T-cell (primary cell): ENCODE data around the gene CEBPZ. TPM values are rescaled to one million over a fixed set of nuclear protein-coding genes. Genes with fewer than 3 reads are reported as not detected.

ENCODE experiments used
- ATAC-seq, 4 experiments: fragments of 200-7000 bp in 3 of 4; fragments of 150-1000 bp in 1 of 4; cut with Tn5 transposase; replicated peaks in 1 of 4; 1 replicate in 3 of 4; 2 replicates in 1 of 4; pipeline ENCODE4 v1.10.0; 2021; ENCODE audit warnings: moderate library complexity in 3 of 4, mild to moderate bottlenecking in 2 of 4, moderate number of reproducible peaks in 1 of 4
- CTCF ChIA-PET, 2 donors: fragments of 300-600 bp; sonication (Branson Sonifier 250); formaldehyde crosslinking; loops; one replicate each; lab custom pipeline; 2022; ENCODE audit warnings: antibody characterized with exemption in 2 of 2; lab: Charles Lee
- POLR2A ChIA-PET, 2 donors: fragments of 300-600 bp; sonication (Branson Sonifier 250); formaldehyde crosslinking; loops; one replicate each; lab custom pipeline; 2022; ENCODE audit warnings: antibody characterized with exemption in 2 of 2; lab: Charles Lee
- DNase-seq, 35 experiments: peaks; one replicate each; pipeline versions ENCODE4 v3.0.0 to v3.0.0-alpha.2; 2013 to 2023
- H3K27ac ChIP-seq: one replicate; pipeline ENCODE4 v1.5.1; 2013; ENCODE audit warnings: low read length
- H3K27me3 ChIP-seq, 2 experiments: replicated peaks in 1 of 2; 1 replicate in 1 of 2; 2 replicates in 1 of 2; pipeline versions ENCODE4 v1.6.1 to v1.7.0; 2013; ENCODE audit warnings: low read length in 1 of 2, mixed read lengths in 1 of 2; ENCODE audit not compliant: control insufficient read depth in 2 of 2, insufficient read depth in 2 of 2; ENCODE audit errors: extremely low read depth in 1 of 2
- H3K36me3 ChIP-seq, 2 donors: 1 replicate in 1 of 2; 2 replicates in 1 of 2; pipeline versions ENCODE4 v1.6.1 to v1.7.0; 2013; ENCODE audit warnings: low read length in 1 of 2; ENCODE audit not compliant: control insufficient read depth in 2 of 2, insufficient read depth in 1 of 2; ENCODE audit errors: extremely low read depth in 1 of 2
- H3K4me1 ChIP-seq, 2 experiments: 1 replicate in 1 of 2; 2 replicates in 1 of 2; pipeline versions ENCODE4 v1.6.1 to v1.7.0; 2013; ENCODE audit warnings: low read length in 2 of 2, mixed read lengths in 1 of 2; ENCODE audit not compliant: insufficient read depth in 2 of 2, control insufficient read depth in 1 of 2; ENCODE audit errors: extremely low read depth in 1 of 2
- H3K4me3 ChIP-seq, 2 donors: 1 replicate in 1 of 2; 2 replicates in 1 of 2; pipeline versions ENCODE4 v1.5.1 to v1.7.0; 2013; ENCODE audit warnings: mild to moderate bottlenecking in 2 of 2, low read length in 1 of 2, moderate library complexity in 1 of 2; ENCODE audit not compliant: control insufficient read depth in 1 of 2; ENCODE audit errors: extremely low read depth in 1 of 2
- H3K9me3 ChIP-seq: 2 replicates; pipeline ENCODE4 v1.7.0; 2013
- H3K27ac Mint-ChIP-seq, 2 donors: one replicate each; pipeline ENCODE4 v1.8.0; 2020 to 2021; ENCODE audit warnings: mild to moderate bottlenecking in 2 of 2, mixed read lengths in 2 of 2
- H3K27me3 Mint-ChIP-seq, 2 donors: one replicate each; pipeline ENCODE4 v1.8.0; 2021 to 2022; ENCODE audit warnings: mixed read lengths in 2 of 2
- H3K36me3 Mint-ChIP-seq: one replicate; pipeline ENCODE4 v1.8.0; 2021; ENCODE audit warnings: mixed read lengths
- H3K4me1 Mint-ChIP-seq, 3 donors: one replicate each; pipeline ENCODE4 v1.8.0; 2020 to 2022; ENCODE audit warnings: mixed read lengths in 3 of 3, mild to moderate bottlenecking in 1 of 3
- H3K4me3 Mint-ChIP-seq, 3 donors: one replicate each; pipeline ENCODE4 v1.8.0; 2020 to 2022; ENCODE audit warnings: mild to moderate bottlenecking in 3 of 3, mixed read lengths in 3 of 3, moderate library complexity in 3 of 3
- H3K9me3 Mint-ChIP-seq, 3 donors: one replicate each; pipeline ENCODE4 v1.8.0; 2020 to 2022; ENCODE audit warnings: mixed read lengths in 3 of 3
- WGBS: methylation state at CpG from one replicate; pipeline ENCODE4 v1.1.5; 2013; ENCODE audit warnings: missing lambda C conversion rate; ENCODE audit not compliant: insufficient coverage; 5-methylcytosine and 5-hydroxymethylcytosine counted together
- total RNA-seq, 35 experiments: library from RNA in 6 of 35; stranded (reverse) in 6 of 35; fragments of 120-200 nt in 1 of 35; gene quantifications; one replicate each; pipeline versions ENCODE4 v1.2.1 to v1.2.4 and lab custom pipeline; 2013 to 2026

The CEBPZ gene
- total RNA-seq, 5 donors from 2014 or later (not counting 1 experiment from before 2014, with no cell fraction given): 50.6 to 61.5 (median 58.1) TPM

DNA sequence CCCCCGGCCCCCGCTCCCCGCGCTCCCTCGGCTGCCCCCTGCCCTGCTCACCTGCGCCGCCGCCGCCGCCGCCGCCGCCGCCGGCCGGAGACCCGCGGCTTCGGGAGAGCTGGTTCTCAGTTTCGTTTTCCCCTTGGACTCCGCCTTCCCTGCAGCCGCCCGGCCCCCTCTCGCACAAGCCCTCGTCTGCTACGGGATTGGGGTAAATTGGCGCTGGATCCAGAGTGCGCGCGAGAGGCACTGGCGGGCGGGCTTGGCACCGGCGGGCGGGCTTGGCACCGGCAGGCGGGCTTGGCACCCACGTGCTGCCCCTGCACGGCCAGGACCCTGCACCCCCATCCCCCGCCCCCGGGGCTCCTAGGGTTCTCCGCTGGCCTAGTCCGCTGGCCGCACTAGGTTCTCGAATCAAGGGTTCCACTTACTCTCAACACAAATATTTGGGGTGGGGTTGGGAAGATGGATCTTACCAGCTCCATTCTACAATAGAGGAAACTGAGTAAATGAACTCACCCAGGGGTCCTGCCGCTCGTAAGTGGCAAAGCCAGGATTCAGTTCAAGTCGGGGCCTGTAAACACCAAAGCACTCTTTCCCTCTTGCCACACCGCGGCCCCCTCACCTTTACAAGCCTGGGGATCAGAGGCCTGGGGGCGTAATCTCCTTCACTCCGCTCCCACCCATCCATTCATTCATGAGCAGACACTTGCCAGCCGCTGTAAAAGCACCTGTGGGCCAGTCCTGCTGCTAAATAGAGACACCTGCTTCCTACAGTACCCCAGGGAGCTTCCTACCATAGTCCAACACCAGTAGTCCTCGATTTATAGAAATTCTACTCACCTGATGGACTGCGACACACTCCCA lies 74.3 kb downstream of the CEBPZ start, which contains the start of gene EIF2AK2:
Gene EIF2AK2 (minus strand): TSS at position 124 of the 858 bp plus-strand sequence. CDS start 9,174 bp downstream, outside the sequence.
- Mint-ChIP-seq H3K9me3 (peaks cover 0 to 3% (median 2%) of the 10 kb centered on the region in 3 donors), H3K27me3 (no peaks in the 10 kb centered on the region), H3K4me3 (peak within 1 kb of the TSS; percentile 88 to 95 (median 93)), H3K4me1 (peaks cover 48 to 67% (median 52%) of the 10 kb centered on the region in 3 donors), H3K27ac (peak within 1 kb of the TSS; percentile 91 to 93), H3K36me3 (peaks cover 20% of the 10 kb centered on the region)
- ATAC-seq (peak; percentile 92 to 98 (median 94)), DNase-seq (peak; percentile 63 to 88 (median 80))
- ChIA-PET POLR2A (interaction anchor here (0.5 to 0.7 kb wide), 7 partner anchors 12 to 1594 kb away, joined by 3 to 5 read pairs (median 3); no protein-coding TSS in a partner anchor), CTCF (interaction anchor here (0.6 to 1.5 kb wide), 3 partner anchors 11 to 118 kb away, joined by 3 to 4 read pairs (median 4); no protein-coding TSS in a partner anchor)
- Histone ChIP-seq H3K4me3 (peak within 1 kb of the TSS; percentile 78 to 94), H3K27ac (peak within 1 kb of the TSS; percentile 69), H3K27me3 (no peaks in the 10 kb centered on the region), H3K4me1 (peaks cover 8 to 30% of the 10 kb centered on the region in 2 experiments), H3K36me3 (peaks cover 0 to 2% of the 10 kb centered on the region in 2 donors), H3K9me3 (no peaks in the 10 kb centered on the region)
- 2% methylated on average over 35 of the region's 55 CpGs for WGBS

DNA sequence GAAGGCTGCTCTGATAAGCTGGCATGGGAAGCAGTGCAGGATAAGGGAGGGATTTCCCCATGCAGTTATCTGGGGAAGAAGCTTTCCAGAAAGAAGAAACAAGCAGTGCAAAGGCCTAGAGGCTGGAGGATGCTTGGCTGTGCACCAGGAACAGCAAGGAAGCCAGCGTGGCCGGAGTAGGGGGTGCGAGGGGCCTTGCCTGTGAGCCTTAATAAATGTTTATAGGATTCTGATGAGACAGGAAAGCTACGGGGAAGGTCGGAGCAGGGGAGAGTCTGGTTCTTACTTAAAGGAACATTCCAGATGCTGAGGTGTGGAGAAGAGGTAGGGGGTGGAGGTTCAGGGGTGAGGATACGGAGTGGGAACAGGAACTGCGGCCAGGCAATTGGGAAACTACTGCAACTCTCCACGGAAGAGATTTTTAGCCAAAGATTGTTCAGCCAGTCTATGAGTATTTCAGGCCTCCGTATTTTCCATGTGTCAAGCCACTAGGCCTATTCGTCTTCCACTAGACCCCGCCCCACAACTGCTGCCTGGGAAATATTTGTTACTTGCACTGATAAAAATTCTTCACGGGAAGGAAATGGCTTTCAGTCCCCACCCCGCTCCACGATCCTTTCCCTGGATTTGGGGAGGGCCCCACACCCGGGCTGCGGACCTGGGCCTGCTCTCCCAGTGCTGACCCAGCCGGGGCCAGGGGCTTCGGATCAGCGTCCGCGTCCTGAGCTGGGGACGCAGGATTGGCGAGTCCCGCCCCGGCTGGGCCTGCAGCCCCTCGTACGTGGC lies 75.1 kb downstream of the CEBPZ start:
- ChIA-PET POLR2A (interaction anchor here (0.5 to 0.6 kb wide), 4 partner anchors 65 to 1595 kb away, joined by 3 to 6 read pairs (median 4); no protein-coding TSS in a partner anchor), CTCF (interaction anchor here (0.6 to 1.2 kb wide), 5 partner anchors 13 to 732 kb away, joined by 3 to 4 read pairs (median 4); no protein-coding TSS in a partner anchor)
- H3K36me3 ChIP-seq: peaks cover 0 to 2% of the 10 kb centered on the region in 2 donors
- H3K4me3 Mint-ChIP-seq: peak overlapping the region; percentile 88 to 95 (median 93)
- peak overlapping the region; percentile 69 for H3K27ac ChIP-seq
- H3K27ac Mint-ChIP-seq: peak overlapping the region; percentile 88 to 91
- H3K36me3 Mint-ChIP-seq: peaks cover 23% of the 10 kb centered on the region
- peaks cover 8 to 30% of the 10 kb centered on the region in 2 experiments for H3K4me1 ChIP-seq
- ATAC-seq (peak; percentile 21 to 33 (median 24)), DNase-seq (peak in 20 of 35 experiments; percentile 4 to 40 (median 16))
- H3K9me3 ChIP-seq: no peaks in the 10 kb centered on the region
- peaks cover 54 to 67% (median 58%) of the 10 kb centered on the region in 3 donors for H3K4me1 Mint-ChIP-seq
- 3% methylated on average over 23 of the region's 27 CpGs for WGBS
- H3K27me3 ChIP-seq: no peaks in the 10 kb centered on the region
- H3K4me3 ChIP-seq: peak overlapping the region; percentile 78 to 94
- H3K27me3 Mint-ChIP-seq: no peaks in the 10 kb centered on the region
- H3K9me3 Mint-ChIP-seq: peaks cover 0 to 3% (median 2%) of the 10 kb centered on the region in 3 donors

DNA sequence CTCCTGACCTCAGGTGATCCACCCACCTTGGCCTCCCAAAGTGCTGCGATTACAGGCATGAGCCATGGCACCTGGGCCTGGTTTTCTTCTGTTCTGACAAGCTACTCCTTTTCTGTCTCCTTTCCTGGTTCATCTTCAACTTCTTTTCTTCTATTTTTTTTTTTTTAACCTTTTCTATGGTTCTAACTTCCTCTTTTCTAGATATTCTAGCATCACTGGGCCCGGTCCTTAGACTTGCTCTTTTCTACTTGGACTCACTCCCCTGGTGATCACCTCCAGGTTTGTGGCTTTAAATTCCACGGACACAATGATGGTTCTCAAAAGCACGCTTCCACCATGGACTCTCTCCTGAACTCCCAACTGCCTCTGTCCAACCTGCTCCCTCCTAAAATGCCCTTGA lies 76.6 kb downstream of the CEBPZ start:
- 93% methylated on average over 4 of the region's 4 CpGs for WGBS
- Histone ChIP-seq H3K4me1 (peaks cover 17 to 30% of the 10 kb centered on the region in 2 experiments), H3K4me3 (no peak overlapping the region), H3K36me3 (peaks cover 0 to 2% of the 10 kb centered on the region in 2 donors), H3K27me3 (no peaks in the 10 kb centered on the region), H3K27ac (no peak overlapping the region), H3K9me3 (no peaks in the 10 kb centered on the region)
- Mint-ChIP-seq H3K36me3 (peaks cover 28% of the 10 kb centered on the region), H3K4me1 (peaks cover 68 to 77% (median 69%) of the 10 kb centered on the region in 3 donors), H3K27ac (peak overlapping the region; percentile 88 to 91), H3K27me3 (no peaks in the 10 kb centered on the region), H3K9me3 (peaks cover 0 to 3% (median 2%) of the 10 kb centered on the region in 3 donors), H3K4me3 (peak overlapping the region; percentile 88 to 95 (median 93))
- DNase-seq: no peak
- ChIA-PET POLR2A (interaction anchor here (0.5 to 0.7 kb wide), 3 partner anchors 9 to 58 kb away, joined by 3 to 9 read pairs (median 3); no protein-coding TSS in a partner anchor), CTCF (interaction anchor here in 1 of 2 donors (0.6 kb wide), 1 partner anchor 241 kb away, joined by 3 read pairs; no protein-coding TSS in a partner anchor)
- ATAC-seq: no peak

DNA sequence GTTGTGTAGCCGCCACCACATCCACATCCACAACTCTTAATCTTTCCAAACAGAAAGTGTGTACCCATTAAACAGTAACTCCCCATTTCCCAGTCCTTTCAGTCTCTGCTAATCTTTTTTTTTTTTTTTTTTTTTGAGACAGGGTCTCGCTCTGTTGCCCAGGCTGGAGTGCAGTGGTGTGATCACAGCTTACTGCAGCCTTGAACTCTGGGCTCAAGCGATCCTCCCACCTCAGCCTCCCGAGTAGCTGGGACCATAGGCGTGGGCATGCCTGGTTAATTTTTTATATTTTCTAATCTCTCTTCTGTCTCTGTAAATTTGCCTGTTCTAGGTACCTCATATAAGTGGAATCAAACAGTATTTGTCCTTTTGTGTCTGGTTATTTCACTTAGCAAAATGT lies 78.2 kb downstream of the CEBPZ start:
- POLR2A ChIA-PET: no interaction called here
- H3K4me3 Mint-ChIP-seq: no peak overlapping the region

More for the DNA sequence above, 78.2 kb downstream of the CEBPZ start:
- no peak overlapping the region for H3K4me3 ChIP-seq
- H3K27me3 ChIP-seq: no peaks in the 10 kb centered on the region
- WGBS: no CpG with 5 or more reads among the region's 5 CpGs
- peaks cover 39% of the 10 kb centered on the region for H3K36me3 Mint-ChIP-seq
- peaks cover 17 to 29% of the 10 kb centered on the region in 2 experiments for H3K4me1 ChIP-seq
- peaks cover 70 to 78% (median 74%) of the 10 kb centered on the region in 3 donors for H3K4me1 Mint-ChIP-seq
- peaks cover 0 to 3% (median 2%) of the 10 kb centered on the region in 3 donors for H3K9me3 Mint-ChIP-seq
- no peak overlapping the region for H3K27ac ChIP-seq
- no peak for ATAC-seq
- H3K27me3 Mint-ChIP-seq: no peaks in the 10 kb centered on the region
- H3K36me3 ChIP-seq: peaks cover 0 to 7% of the 10 kb centered on the region in 2 donors
- peak overlapping the region; percentile 0 to 19 for H3K27ac Mint-ChIP-seq
- DNase-seq: no peak
- CTCF ChIA-PET: no interaction called here
- H3K9me3 ChIP-seq: no peaks in the 10 kb centered on the region

Other genes starting within 250 kb of the CEBPZ start
- 10 to 100 TPM; 35.5 to 41.2 (median 41.0) TPM for gene HEATR5B, start 147.2 kb downstream of the CEBPZ start, total RNA-seq
- 10 to 100 TPM in 3 of 5 donors, 1 to 10 TPM in 2; 6.7 to 14.7 (median 12.5) TPM for gene GPATCH11, start 147.1 kb downstream of the CEBPZ start, total RNA-seq
- gene EIF2AK2, start 74.6 kb downstream of the CEBPZ start, total RNA-seq: 10 to 100 TPM; 21.7 to 37.5 (median 31.3) TPM
- not detected for gene SULT6B1, start 42.9 kb downstream of the CEBPZ start, total RNA-seq
- gene CEBPZOS, start 35.1 kb downstream of the CEBPZ start, total RNA-seq: 10 to 100 TPM; 23.9 to 40.1 (median 37.5) TPM
- gene NDUFAF7, start 62 bp upstream of the CEBPZ start, total RNA-seq: 10 to 100 TPM; 20.2 to 30.3 (median 24.6) TPM
- 10 to 100 TPM; 30.6 to 45.5 (median 36.9) TPM for gene PRKD3, start 93.2 kb upstream of the CEBPZ start, total RNA-seq
- gene QPCT, start 113.0 kb upstream of the CEBPZ start, total RNA-seq: 1 to 10 TPM in 3 of 5 donors, not detected in 2; 1.1 to 3.1 (median 1.5) TPM